Activated T-cell treated with anti-CD3 and anti-CD28 coated beads, Interleukin-2, amount 50 U/mL, for 72 hours (primary cell): ENCODE results near the gene TMIE. TPM values are rescaled to one million over a fixed set of nuclear protein-coding genes. Genes with fewer than 3 reads are reported as not detected.

ENCODE experiments used
- ATAC-seq, 2 donors: fragments of 150-1000 bp; cut with Tn5 transposase; replicated peaks in 1 of 2; 2 replicates each; pipeline ENCODE4 v1.10.0; 2021; ENCODE audit warnings: moderate library complexity in 2 of 2, mild to moderate bottlenecking in 1 of 2
- DNase-seq, 2 donors: peaks; one replicate each; pipeline ENCODE4 v3.0.0; 2021 to 2022; ENCODE audit warnings: mixed read lengths in 1 of 2
- H3K27ac Mint-ChIP-seq: one replicate; pipeline ENCODE4 v1.8.0; 2022; ENCODE audit warnings: mild to moderate bottlenecking, moderate library complexity, mixed read lengths
- H3K27me3 Mint-ChIP-seq: one replicate; pipeline ENCODE4 v1.8.0; 2022; ENCODE audit warnings: low read depth, mixed read lengths
- H3K36me3 Mint-ChIP-seq, 2 donors: one replicate each; pipeline ENCODE4 v1.8.0; 2022; ENCODE audit warnings: mixed read lengths in 2 of 2, mild to moderate bottlenecking in 1 of 2; ENCODE audit not compliant: insufficient read depth in 2 of 2
- H3K4me1 Mint-ChIP-seq: one replicate; pipeline ENCODE4 v1.8.0; 2022; ENCODE audit warnings: low read depth, mixed read lengths
- H3K4me3 Mint-ChIP-seq, 2 donors: one replicate each; pipeline ENCODE4 v1.8.0; 2022; ENCODE audit warnings: mild to moderate bottlenecking in 2 of 2, mixed read lengths in 2 of 2, moderate library complexity in 2 of 2
- H3K9me3 Mint-ChIP-seq, 2 donors: one replicate each; pipeline ENCODE4 v1.8.0; 2022; ENCODE audit warnings: mixed read lengths in 2 of 2
- total RNA-seq, 2 donors: library from RNA; stranded (reverse); gene quantifications; one replicate each; pipeline ENCODE4 v1.2.3, GENCODE V29; 2022

Gene TMIE
- total RNA-seq, 2 donors from 2014 or later, result 1.2 to 1.5 TPM

DNA sequence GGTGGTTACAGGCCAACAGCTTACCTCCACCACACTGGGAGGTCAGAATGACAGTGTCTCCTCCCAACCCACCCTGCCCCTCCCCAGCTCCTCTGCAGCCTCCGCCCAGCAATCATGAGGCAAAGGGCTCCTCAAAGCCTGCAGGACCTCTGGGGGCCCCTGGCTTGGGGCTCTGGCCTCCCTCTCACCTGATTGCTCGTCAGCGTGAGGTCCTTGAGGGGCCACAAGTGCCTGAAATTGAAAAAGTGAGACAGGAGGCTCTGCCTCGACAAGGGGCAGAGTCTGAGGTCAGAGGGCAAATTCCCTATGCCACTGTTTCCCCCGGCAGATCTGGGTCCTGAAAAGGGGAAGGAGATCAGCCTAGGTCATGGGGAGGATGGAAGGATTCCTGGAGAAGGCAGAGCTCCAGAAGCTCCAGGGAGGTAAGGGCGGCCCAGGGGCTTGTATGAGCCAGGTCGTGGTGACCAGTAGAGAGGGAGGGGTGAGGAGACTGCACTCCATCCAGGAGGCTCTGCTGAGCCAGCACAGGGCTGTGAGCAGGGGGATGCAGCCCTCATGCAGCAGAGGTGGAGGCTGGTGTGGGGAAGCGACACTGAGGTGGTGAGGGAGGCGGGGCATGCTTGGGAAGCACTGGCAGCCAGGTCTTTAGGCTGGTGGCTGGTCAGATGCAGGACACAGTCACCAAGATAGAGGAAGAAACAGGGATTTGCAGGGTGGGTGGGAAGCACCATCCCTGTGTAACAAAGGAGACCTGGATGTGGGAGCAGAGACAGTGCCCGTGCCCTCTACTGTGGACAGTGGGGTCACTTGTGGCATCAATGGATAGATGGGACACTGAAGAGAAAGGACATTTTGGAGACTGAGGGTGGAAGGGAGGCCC, 27.8 kb upstream of the TMIE start:
- no peaks in the 10 kb centered on the region for H3K9me3 Mint-ChIP-seq
- H3K27ac Mint-ChIP-seq, result no peak overlapping the region
- H3K36me3 Mint-ChIP-seq, result no peaks in the 10 kb centered on the region
- H3K27me3 Mint-ChIP-seq, result no peaks in the 10 kb centered on the region
- no peak overlapping the region for H3K4me3 Mint-ChIP-seq
- H3K4me1 Mint-ChIP-seq, result no peaks in the 10 kb centered on the region
- no peak for ATAC-seq
- no peak for DNase-seq

DNA sequence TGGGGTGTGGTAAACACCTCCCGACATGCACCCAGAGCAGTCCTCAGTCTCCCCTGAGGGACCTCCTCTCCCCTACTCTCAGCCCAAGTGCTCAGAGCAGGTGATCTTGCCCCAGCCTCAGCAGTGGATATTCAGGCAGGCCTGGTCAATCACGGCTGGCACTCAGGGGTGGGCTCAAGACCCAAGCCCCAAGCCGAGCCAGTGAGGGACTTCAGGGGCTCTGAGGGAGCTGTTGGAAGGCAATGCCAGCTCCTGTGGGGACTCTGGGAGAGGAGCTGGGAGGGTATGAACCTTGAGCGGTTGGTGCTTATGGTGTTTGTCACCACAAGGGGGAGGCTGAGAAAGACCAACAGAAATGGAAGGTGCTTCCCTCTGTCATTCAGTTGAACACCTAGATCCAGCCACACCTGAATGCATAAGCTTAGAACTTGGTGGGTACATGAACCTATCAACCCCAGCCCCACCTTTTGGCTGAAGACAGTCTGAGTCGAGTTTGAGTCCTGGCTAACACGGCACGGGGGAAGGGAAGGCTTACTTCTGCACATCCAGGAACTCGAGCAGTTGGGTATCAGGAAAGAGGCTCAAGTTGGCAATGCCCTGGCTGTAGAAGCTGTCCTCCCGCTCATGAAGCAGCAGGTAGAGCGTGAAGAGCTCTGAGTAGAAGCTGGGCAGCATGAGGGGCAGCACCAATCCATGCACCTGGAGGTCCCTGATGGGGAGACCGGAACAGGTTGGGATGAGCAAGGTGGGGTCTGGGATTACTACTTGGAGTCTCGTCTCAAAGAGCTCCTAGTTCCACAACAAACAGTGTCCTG, 27.0 kb upstream of the TMIE start:
- DNase-seq, result no peak
- Mint-ChIP-seq H3K27me3 (no peaks in the 10 kb centered on the region), H3K4me1 (no peaks in the 10 kb centered on the region), H3K4me3 (no peak overlapping the region), H3K9me3 (no peaks in the 10 kb centered on the region), H3K27ac (no peak overlapping the region), H3K36me3 (no peaks in the 10 kb centered on the region)
- no peak for ATAC-seq

DNA sequence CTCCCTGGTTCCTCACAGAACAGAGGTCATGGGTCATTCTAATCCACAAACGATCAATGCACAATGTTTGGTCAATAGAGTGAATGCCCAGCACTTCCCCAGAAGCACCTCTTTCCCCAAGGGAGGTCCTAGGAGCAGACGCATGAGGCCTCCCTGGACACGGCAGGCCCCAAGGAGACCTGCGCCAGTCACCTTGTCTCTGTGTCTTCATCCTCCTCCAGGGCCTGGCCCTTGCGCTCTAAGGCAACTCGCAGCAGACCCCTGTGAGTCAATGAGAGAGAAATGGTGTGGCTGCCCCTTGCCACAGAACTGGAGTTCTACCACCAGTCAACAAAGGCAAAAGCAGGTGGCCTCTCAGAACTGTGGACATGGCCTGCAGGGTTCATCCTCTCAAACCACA, 25.8 kb upstream of the TMIE start:
- Mint-ChIP-seq H3K27ac (no peak overlapping the region), H3K4me3 (no peak overlapping the region), H3K9me3 (no peaks in the 10 kb centered on the region), H3K4me1 (no peaks in the 10 kb centered on the region), H3K27me3 (no peaks in the 10 kb centered on the region), H3K36me3 (no peaks in the 10 kb centered on the region)
- DNase-seq (no peak), ATAC-seq (no peak)

DNA sequence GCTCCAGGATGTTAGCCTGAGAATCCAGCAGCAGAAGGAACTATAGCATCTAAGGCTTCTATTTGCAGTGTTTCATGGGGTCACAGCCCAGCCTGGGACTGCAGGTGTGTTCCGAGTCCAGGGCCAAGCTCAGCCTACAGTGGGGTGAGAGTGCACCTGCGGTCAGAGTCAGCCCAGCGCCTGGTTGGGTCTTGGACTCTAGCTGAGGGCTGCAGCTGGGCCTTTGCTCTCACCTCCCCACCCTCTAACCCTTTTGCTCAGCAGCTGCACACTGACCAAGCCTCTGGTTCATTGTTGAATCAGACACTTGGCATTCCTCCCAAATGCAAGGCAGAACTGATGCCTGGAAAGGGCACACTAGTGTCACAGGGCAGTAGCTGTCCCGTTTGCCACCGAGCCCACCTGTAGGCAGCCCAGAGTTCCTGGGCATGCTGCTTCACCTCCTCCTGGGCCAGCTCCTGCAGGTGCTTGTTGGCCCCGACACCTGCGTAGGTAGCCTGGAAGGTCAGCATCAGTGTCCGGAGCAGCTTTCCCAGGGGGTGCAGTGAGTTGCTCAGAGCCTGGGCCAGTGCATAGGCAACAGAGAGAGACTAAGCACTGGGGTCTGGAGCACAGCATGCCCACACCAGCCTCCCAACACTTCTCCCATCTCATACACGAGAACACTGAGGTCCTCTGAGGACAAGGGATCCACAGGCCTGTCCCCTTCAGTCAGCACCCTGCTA, 25.2 kb upstream of the TMIE start:
- Mint-ChIP-seq H3K4me1 (no peaks in the 10 kb centered on the region), H3K4me3 (no peak overlapping the region), H3K9me3 (no peaks in the 10 kb centered on the region), H3K27me3 (no peaks in the 10 kb centered on the region), H3K36me3 (no peaks in the 10 kb centered on the region), H3K27ac (no peak overlapping the region)
- DNase-seq (no peak), ATAC-seq (no peak)

DNA sequence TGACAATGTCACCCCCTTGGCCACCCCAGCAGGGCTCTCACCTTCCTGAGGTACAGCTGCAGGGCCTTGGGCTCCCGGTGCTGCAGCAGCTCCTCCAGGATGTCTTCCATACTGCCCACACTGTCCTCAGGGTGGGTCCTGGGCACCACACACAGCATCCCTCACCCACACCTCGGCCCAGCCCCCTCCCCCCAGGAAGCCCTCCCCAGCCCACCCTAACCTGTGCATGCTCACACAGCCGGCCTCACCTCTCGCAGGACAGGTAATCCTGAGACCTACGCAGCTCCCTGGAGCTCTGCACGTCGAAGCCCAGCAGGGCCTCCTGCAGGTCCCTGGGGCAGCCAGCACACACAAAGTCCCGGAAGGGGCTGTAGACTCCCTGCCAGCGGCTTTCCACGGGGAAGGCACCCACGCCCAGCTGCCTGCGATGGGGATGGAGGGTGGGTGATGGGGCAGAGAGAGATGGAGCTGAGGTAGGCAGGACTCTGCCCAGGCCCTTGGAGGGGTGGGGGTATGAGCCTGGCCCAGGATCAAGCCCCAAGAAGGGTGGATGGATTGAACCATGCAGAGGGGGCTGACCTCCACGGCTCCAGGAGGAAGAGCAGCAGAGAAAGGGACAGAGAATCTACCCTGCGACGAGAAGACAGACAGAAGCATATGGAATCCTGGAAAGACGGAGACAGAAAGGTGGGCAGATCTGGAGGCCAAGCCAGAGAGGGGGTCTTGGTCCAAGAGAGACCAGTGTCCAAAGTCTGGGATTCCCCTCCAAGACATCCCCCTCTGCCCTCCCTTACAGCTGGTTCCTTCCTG, 24.4 kb upstream of the TMIE start:
- ATAC-seq, result no peak
- H3K27me3 Mint-ChIP-seq, result no peaks in the 10 kb centered on the region
- H3K36me3 Mint-ChIP-seq, result no peaks in the 10 kb centered on the region
- H3K9me3 Mint-ChIP-seq, result no peaks in the 10 kb centered on the region
- H3K4me1 Mint-ChIP-seq, result no peaks in the 10 kb centered on the region
- H3K4me3 Mint-ChIP-seq, result no peak overlapping the region
- DNase-seq, result no peak
- H3K27ac Mint-ChIP-seq, result no peak overlapping the region

DNA sequence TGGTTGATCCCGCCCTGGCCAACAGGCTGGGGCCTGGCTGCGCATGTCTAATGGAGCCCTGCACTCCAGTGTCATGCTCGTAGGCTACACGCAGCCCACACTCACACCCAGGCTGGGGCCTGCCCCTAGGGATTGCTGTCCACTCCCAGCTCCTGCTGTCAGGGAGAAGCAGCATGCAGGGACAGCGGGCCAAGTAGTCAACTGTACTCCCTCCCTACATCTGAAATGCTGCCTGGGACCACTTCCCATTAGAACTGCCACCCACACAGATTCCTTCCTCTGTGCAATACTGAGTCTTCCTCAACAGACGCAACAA, 23.8 kb upstream of the TMIE start:
- Mint-ChIP-seq H3K4me3 (no peak overlapping the region), H3K27me3 (no peaks in the 10 kb centered on the region), H3K36me3 (no peaks in the 10 kb centered on the region), H3K4me1 (no peaks in the 10 kb centered on the region), H3K27ac (no peak overlapping the region), H3K9me3 (no peaks in the 10 kb centered on the region)
- ATAC-seq (no peak), DNase-seq (no peak)

DNA sequence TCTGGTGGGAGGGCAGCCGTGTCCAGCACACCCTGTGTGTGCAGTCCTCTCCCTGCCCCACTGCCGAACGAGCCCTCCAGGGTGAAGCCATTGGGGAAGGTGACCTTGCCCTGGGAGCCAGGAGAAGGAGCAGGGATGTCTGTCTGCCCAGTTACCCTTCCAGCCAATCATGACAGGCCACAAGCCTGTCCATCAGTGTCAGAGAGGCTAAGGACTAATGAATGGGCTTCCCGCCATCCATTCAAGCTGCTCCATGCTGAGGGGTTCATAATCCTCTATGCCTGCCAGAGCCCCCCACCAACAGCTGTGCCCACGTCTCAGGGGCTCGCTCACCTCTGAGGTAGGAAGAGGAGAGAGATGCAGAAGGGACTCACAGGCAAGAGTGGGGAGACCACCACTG, 22.9 kb upstream of the TMIE start:
- Mint-ChIP-seq H3K27me3 (no peaks in the 10 kb centered on the region), H3K4me3 (no peak overlapping the region), H3K9me3 (no peaks in the 10 kb centered on the region)

DNA sequence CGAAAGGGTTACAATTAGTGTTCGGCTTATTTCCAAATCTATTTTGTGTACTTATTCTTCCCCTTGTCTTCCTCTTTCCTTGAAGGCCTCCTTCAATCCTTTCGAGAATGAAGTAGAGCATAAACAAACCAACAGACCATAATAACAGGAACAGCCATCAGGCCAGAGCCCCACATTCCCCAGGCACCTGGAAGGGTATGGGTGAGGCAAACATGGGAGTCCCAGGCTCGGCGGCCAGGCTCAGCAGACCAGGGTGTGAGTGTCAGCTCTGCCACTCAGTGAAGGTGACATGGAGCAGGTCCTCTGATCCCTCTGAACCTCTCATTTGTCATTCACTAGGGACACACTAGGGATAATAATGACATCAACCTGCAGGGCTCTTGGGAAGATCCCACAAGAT, 21.5 kb upstream of the TMIE start:
- no peak overlapping the region for H3K4me3 Mint-ChIP-seq
- no peak for ATAC-seq
- H3K4me1 Mint-ChIP-seq, result no peaks in the 10 kb centered on the region
- H3K27me3 Mint-ChIP-seq, result no peaks in the 10 kb centered on the region
- H3K9me3 Mint-ChIP-seq, result no peaks in the 10 kb centered on the region
- DNase-seq, result no peak
- H3K36me3 Mint-ChIP-seq, result no peaks in the 10 kb centered on the region
- H3K27ac Mint-ChIP-seq, result no peak overlapping the region

More for the DNA sequence above, 22.9 kb upstream of the TMIE start:
- Mint-ChIP-seq H3K4me1 (no peaks in the 10 kb centered on the region), H3K27ac (no peak overlapping the region), H3K36me3 (no peaks in the 10 kb centered on the region)
- DNase-seq (no peak), ATAC-seq (no peak)

DNA sequence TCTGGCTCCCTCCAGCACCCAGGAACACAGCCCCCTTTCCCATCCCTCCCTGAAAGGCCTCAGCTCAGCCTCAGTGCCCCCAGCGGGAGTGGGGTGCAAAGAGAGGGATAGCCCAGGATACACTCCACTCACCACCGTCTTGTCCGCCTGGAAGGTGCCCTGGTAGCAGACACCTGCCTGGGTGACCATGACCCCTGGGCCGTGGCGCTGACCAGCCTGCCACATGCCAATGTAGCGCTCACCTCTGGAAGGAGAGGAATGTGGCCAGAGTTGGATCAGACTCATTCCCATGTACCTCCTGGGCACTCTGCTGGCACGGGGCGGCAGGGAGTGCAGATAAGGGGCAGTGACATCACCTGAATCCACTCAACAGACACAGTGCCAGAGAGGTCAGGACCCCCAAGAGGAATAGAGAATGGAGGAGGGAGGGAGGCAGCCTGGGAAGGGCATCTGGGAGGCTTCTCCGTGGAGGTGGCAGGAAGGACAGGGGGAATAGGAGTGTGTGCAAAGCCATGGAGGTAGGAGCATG, 20.8 kb upstream of the TMIE start:
- Mint-ChIP-seq H3K27me3 (no peaks in the 10 kb centered on the region), H3K36me3 (no peaks in the 10 kb centered on the region), H3K4me3 (no peak overlapping the region), H3K4me1 (no peaks in the 10 kb centered on the region), H3K9me3 (no peaks in the 10 kb centered on the region), H3K27ac (no peak overlapping the region)
- ATAC-seq (no peak), DNase-seq (no peak)

DNA sequence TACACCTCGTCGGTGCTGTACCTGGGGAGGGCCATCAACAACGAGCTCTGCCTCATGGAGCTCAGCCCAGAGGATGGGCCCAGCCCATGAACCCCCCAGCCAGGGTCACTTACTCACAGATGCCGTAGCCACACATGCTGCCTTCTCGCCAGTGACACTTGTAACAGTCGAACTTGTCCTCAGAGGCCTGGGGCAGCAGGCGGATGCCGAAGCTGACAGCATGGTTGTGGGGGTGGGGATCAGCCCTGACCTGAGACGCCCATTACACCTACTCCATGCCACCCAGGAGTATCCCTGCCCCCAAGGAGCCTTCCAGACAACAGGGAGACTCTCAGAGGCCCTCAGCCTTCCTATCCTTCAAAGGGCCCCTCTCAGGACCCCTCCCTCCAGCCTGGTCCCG, 19.8 kb upstream of the TMIE start:
- no peaks in the 10 kb centered on the region for H3K4me1 Mint-ChIP-seq
- DNase-seq (no peak), ATAC-seq (no peak)
- no peaks in the 10 kb centered on the region for H3K27me3 Mint-ChIP-seq
- H3K4me3 Mint-ChIP-seq, result no peak overlapping the region
- no peaks in the 10 kb centered on the region for H3K36me3 Mint-ChIP-seq
- H3K27ac Mint-ChIP-seq, result no peak overlapping the region
- no peaks in the 10 kb centered on the region for H3K9me3 Mint-ChIP-seq

DNA sequence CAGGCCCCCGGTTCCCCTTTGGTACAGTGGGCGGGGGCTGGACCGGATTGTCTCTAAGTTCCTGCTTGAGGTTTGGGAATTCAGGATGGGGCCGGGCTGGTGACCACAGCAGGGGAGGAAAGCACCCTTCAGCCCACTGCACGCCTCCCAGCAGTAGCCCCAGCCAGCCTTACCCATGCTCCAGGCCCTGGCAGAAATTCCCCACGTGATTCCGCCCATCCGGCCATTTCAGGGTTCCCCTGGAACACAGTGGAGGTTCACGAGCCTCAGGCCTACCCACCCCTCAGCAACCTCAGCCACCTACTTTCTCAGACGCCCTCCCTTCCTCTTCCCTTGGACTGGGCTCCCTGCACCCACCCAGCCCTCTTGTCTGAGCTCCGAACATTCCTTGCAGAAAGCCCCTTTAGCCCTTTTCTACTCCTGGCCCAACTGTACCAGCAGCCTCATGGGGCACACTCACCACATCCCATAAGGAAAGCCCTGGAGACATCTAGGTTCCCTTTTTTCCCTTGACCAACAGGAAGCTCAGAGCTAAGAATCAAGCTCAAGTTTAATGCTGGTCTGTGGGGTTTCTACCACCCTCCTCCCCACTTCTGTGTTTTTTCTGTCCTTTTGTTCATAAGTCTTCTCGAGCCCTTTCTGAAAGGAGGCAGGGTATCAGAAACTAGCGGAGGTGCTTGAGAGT, 19.2 kb upstream of the TMIE start:
- H3K4me1 Mint-ChIP-seq, result no peaks in the 10 kb centered on the region
- ATAC-seq (no peak), DNase-seq (no peak)
- no peaks in the 10 kb centered on the region for H3K36me3 Mint-ChIP-seq
- H3K9me3 Mint-ChIP-seq, result no peaks in the 10 kb centered on the region
- no peaks in the 10 kb centered on the region for H3K27me3 Mint-ChIP-seq
- no peak overlapping the region for H3K27ac Mint-ChIP-seq
- no peak overlapping the region for H3K4me3 Mint-ChIP-seq

DNA sequence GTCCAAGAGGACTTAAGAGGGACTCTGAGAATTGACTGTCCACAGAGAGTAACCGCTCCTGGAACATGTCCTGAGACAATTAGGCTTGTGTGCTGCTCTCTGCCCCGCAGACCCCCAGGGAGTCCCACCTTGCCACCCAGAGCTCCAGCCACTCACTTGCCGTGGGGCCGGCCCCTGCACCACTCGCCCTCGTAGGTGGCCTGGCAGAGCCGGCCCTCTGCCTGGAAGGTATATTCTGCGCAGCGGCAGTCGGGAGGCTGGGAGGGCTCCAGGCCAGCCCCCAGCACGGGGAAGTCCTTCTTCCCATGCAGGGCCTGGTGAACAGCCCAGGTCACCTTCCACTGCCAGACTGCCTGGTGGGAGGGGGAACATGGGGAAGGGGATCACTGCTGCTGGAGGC, 18.2 kb upstream of the TMIE start:
- Mint-ChIP-seq H3K4me3 (no peak overlapping the region), H3K27ac (no peak overlapping the region), H3K36me3 (no peaks in the 10 kb centered on the region), H3K27me3 (no peaks in the 10 kb centered on the region), H3K9me3 (no peaks in the 10 kb centered on the region), H3K4me1 (no peaks in the 10 kb centered on the region)
- no peak for DNase-seq
- no peak for ATAC-seq
